Neural cell (in vitro differentiated cells): ENCODE measurements around the gene SLC2A8. TPM values are rescaled to one million over a fixed set of nuclear protein-coding genes. Genes with fewer than 3 reads are reported as not detected.

ENCODE experiments used
- H2AFZ ChIP-seq: fragments of 200-600, 300-800 bp; sonication (generic), shearing (Covaris generic); 2 replicates; pipeline ENCODE4 v1.6.0; 2014; ENCODE audit warnings: low read depth, mild to moderate bottlenecking, antibody characterized with exemption, low read length, moderate library complexity
- H3F3A ChIP-seq: fragments of 200-600 bp; shearing (Covaris generic); 2 replicates; pipeline ENCODE4 v1.6.1; 2016; ENCODE audit warnings: mild to moderate bottlenecking, moderate library complexity, mixed read lengths, antibody characterized with exemption, low read length; ENCODE audit not compliant: insufficient read depth, poor library complexity, severe bottlenecking
- H3K27ac ChIP-seq: fragments of 200-600, 300-800 bp; sonication (generic), shearing (Covaris generic); 2 replicates; pipeline ENCODE4 v1.5.1; 2014; ENCODE audit warnings: mild to moderate bottlenecking, low read length, moderate library complexity
- H3K27me3 ChIP-seq: fragments of 300-800, 200-600 bp; sonication (generic), shearing (Covaris generic); 2 replicates; pipeline ENCODE4 v1.6.0; 2014; ENCODE audit warnings: mild to moderate bottlenecking, low read depth, low read length, moderate library complexity; ENCODE audit not compliant: insufficient read depth
- H3K36me3 ChIP-seq: fragments of 300-800, 200-600 bp; sonication (generic), shearing (Covaris generic); 2 replicates; pipeline ENCODE4 v1.5.1; 2014; ENCODE audit warnings: mild to moderate bottlenecking, antibody characterized with exemption, low read length, moderate library complexity; ENCODE audit not compliant: insufficient read depth
- H3K4me2 ChIP-seq: fragments of 300-800, 200-600 bp; sonication (generic), shearing (Covaris generic); 2 replicates; pipeline ENCODE4 v1.6.0; 2014; ENCODE audit warnings: mild to moderate bottlenecking, low read length
- H3K4me3 ChIP-seq: fragments of 300-800, 200-600 bp; sonication (generic), shearing (Covaris generic); 2 replicates; pipeline ENCODE4 v1.5.1; 2014; ENCODE audit warnings: mild to moderate bottlenecking, low read length, moderate library complexity
- H3K79me2 ChIP-seq: fragments of 200-600 bp; shearing (Covaris generic); replicated peaks from 2 replicates; pipeline ENCODE4 v1.6.0; 2014; ENCODE audit warnings: mild to moderate bottlenecking, low read length, moderate library complexity; ENCODE audit not compliant: insufficient read depth
- H3K9ac ChIP-seq: fragments of 300-800, 200-600 bp; sonication (generic), shearing (Covaris generic); 2 replicates; pipeline ENCODE4 v1.6.1; 2016; ENCODE audit warnings: mild to moderate bottlenecking, low read length, mixed read lengths
- H3K9me2 ChIP-seq: fragments of 200-600 bp; shearing (Covaris generic); 2 replicates; pipeline ENCODE4 v1.6.1; 2016; ENCODE audit warnings: mild to moderate bottlenecking, low read length, mixed read lengths; ENCODE audit not compliant: insufficient read depth
- H3K9me3 ChIP-seq: fragments of 200-600, 300-800 bp; sonication (generic), shearing (Covaris generic); 2 replicates; pipeline ENCODE4 v1.6.1; 2016; ENCODE audit warnings: mild to moderate bottlenecking, mixed run types, low read length, moderate library complexity, mixed read lengths
- H4K20me1 ChIP-seq: fragments of 200-600 bp; shearing (Covaris generic); 2 replicates; pipeline ENCODE4 v1.6.1; 2016; ENCODE audit warnings: mild to moderate bottlenecking, mixed run types; ENCODE audit not compliant: insufficient read depth
- CTCF ChIP-seq: fragments of 450-650 bp; IDR thresholded peaks from 2 replicates; pipeline ENCODE4 v1.5.1; 2014; ENCODE audit warnings: antibody characterized with exemption, mild to moderate bottlenecking, moderate library complexity; ENCODE audit not compliant: poor library complexity, severe bottlenecking
- EP300 ChIP-seq: fragments of 450-650 bp; conservative IDR thresholded peaks from 2 replicates; pipeline ENCODE4 v1.6.1; 2014; ENCODE audit warnings: antibody characterized with exemption, mild to moderate bottlenecking, moderate library complexity; ENCODE audit not compliant: poor library complexity, severe bottlenecking
- EZH2 ChIP-seq: fragments of 200-600, 300-800 bp; shearing (Covaris generic), sonication (generic); IDR thresholded peaks from 2 replicates; pipeline ENCODE4 v1.6.1; 2014; ENCODE audit warnings: antibody characterized with exemption, low read length, borderline replicate concordance, mild to moderate bottlenecking; ENCODE audit not compliant: insufficient read depth, poor library complexity, severe bottlenecking
- MXI1 ChIP-seq: fragments of 450-650 bp; conservative IDR thresholded peaks from 2 replicates; pipeline ENCODE4 v1.6.1; 2014; ENCODE audit warnings: antibody characterized with exemption, mild to moderate bottlenecking; ENCODE audit not compliant: poor library complexity, severe bottlenecking
- POLR2AphosphoS5 ChIP-seq: IDR thresholded peaks from 2 replicates; pipeline ENCODE4 v1.6.1; 2012
- RAD21 ChIP-seq: fragments of 450-650 bp; conservative IDR thresholded peaks from 2 replicates; pipeline ENCODE4 v1.6.1; 2014; ENCODE audit warnings: antibody characterized with exemption, mild to moderate bottlenecking, moderate library complexity
- REST ChIP-seq: IDR thresholded peaks from 2 replicates; pipeline ENCODE4 v1.6.1; 2012; ENCODE audit warnings: borderline replicate concordance
- SMC3 ChIP-seq: fragments of 450-650 bp; conservative IDR thresholded peaks from 2 replicates; pipeline ENCODE4 v1.6.1; 2014; ENCODE audit warnings: antibody characterized with exemption, mild to moderate bottlenecking, moderate library complexity; ENCODE audit not compliant: poor library complexity
- TAF1 ChIP-seq: IDR thresholded peaks from 2 replicates; pipeline ENCODE4 v1.6.1; 2012; ENCODE audit warnings: low read depth
- polyA plus RNA-seq: library from polyadenylated mRNA; depleted of rRNA; stranded (reverse); fragments of >200 nt; gene quantifications from 2 replicates; pipeline ENCODE4 v1.2.3, GENCODE V29; 2014
- small RNA-seq, 3 experiments: library from RNA; depleted of rRNA; stranded (forward); fragments of <200 nt; gene quantifications; one replicate each; pipeline ENCODE3, GENCODE V24; 2012

The SLC2A8 gene
- polyA plus RNA-seq, 1 donor from 2014 or later, result 10.2 TPM

- H3K27ac ChIP-seq, result no peak overlapping the region
- H3K9me2 ChIP-seq, result no peaks in the 10 kb centered on the region
- H2AFZ ChIP-seq, result no peak overlapping the region
- H3K4me3 ChIP-seq, result no peak overlapping the region
- H3K27me3 ChIP-seq, result no peaks in the 10 kb centered on the region
- TF ChIP-seq RAD21 (no peak), EZH2 (no peak), EP300 (no peak), CTCF (no peak), TAF1 (no peak), SMC3 (no peak), POLR2AphosphoS5 (no peak), MXI1 (no peak), REST (no peak)
- no peaks in the 10 kb centered on the region for H3K79me2 ChIP-seq
- no peaks in the 10 kb centered on the region for H3K36me3 ChIP-seq
- H3K9ac ChIP-seq, result no peak overlapping the region
- H4K20me1 ChIP-seq, result no peaks in the 10 kb centered on the region
- no peaks in the 10 kb centered on the region for H3K9me3 ChIP-seq
- H3K4me2 ChIP-seq, result no peak overlapping the region
- H3F3A ChIP-seq, result no peaks in the 10 kb centered on the region
These were observed 60.4 kb downstream of the SLC2A8 start for GRCh38 chr9:127457191-127457878.

Small RNA genes lying within 50 kb of the gene (small RNA-seq; reads per million reads assigned to genes)
- 320 to 1,155 (median 639) reads per million in 3 experiments for gene SNORA65

Other genes with a start within 250 kb of the SLC2A8 start
- 20.0 and 43.8 TPM in 2 replicates for gene GARNL3, start 132.4 kb upstream of the SLC2A8 start, polyA plus RNA-seq
- gene ZNF79, start 27.2 kb downstream of the SLC2A8 start, polyA plus RNA-seq, result 2.9 and 3.3 TPM in 2 replicates
- 839 and 862 TPM in 2 replicates for gene RPL12, start 54.2 kb downstream of the SLC2A8 start, polyA plus RNA-seq
- 21.6 and 27.1 TPM in 2 replicates for gene LRSAM1, start 54.3 kb downstream of the SLC2A8 start, polyA plus RNA-seq
- gene STXBP1, start 215.1 kb downstream of the SLC2A8 start, polyA plus RNA-seq, result 42.5 and 66.2 TPM in 2 replicates